ENCODE data around the gene CTBP2.

Gene CTBP2

GRCh38 chr10:125141860-125142484, 18.4 kb downstream of the CTBP2 start:
- no peak for DNase-seq

GRCh38 chr10:125141150-125141859, 19.1 kb downstream of the CTBP2 start:
- no peak for DNase-seq

GRCh38 chr10:125140151-125140550, 20.2 kb downstream of the CTBP2 start:
- DNase-seq: no peak

- no peak for DNase-seq
Observed at GRCh38 chr10:125137601-125138438, 22.5 kb downstream of the CTBP2 start.

GRCh38 chr10:125136087-125136486, 24.3 kb downstream of the CTBP2 start:
- DNase-seq: no peak

- no peak for DNase-seq
Observed at GRCh38 chr10:125135771-125136035, 24.7 kb downstream of the CTBP2 start.

- no peak for DNase-seq
Observed at GRCh38 chr10:125134916-125135770, 25.2 kb downstream of the CTBP2 start.

- no peak for DNase-seq
Observed at GRCh38 chr10:125134483-125134848, 25.9 kb downstream of the CTBP2 start.

- no peak for DNase-seq
Observed at GRCh38 chr10:125133696-125134482, 26.5 kb downstream of the CTBP2 start.

GRCh38 chr10:125132344-125132743, 28.0 kb downstream of the CTBP2 start:
- DNase-seq: no peak

GRCh38 chr10:125130916-125131315, 29.4 kb downstream of the CTBP2 start:
- DNase-seq: no peak

GRCh38 chr10:125130260-125130659, 30.1 kb downstream of the CTBP2 start:
- no peak for DNase-seq

GRCh38 chr10:125129076-125129458, 31.3 kb downstream of the CTBP2 start:
- DNase-seq: no peak

- DNase-seq: no peak
Observed at GRCh38 chr10:125128397-125129075, 31.8 kb downstream of the CTBP2 start.

GRCh38 chr10:125127986-125128385, 32.4 kb downstream of the CTBP2 start:
- no peak for DNase-seq

GRCh38 chr10:125127110-125127509, 33.3 kb downstream of the CTBP2 start:
- DNase-seq: no peak

- no peak for DNase-seq
Observed at GRCh38 chr10:125125951-125126735, 34.2 kb downstream of the CTBP2 start.

GRCh38 chr10:125124907-125125306, 35.5 kb downstream of the CTBP2 start:
- DNase-seq: no peak

GRCh38 chr10:125124115-125124487, 36.3 kb downstream of the CTBP2 start:
- no peak for DNase-seq

GRCh38 chr10:125123476-125124114, 36.8 kb downstream of the CTBP2 start:
- no peak for DNase-seq

All from CD4-positive, alpha-beta T cell treated with Interleukin-10 for 1 hour (primary cell).